Loucy (cell line): Measurements from ENCODE around the gene OPRM1.

Experiments used
- H2AFZ ChIP-seq: fragments of 200-600 bp; sonication (generic); 2 replicates; pipeline ENCODE4 v1.6.0; 2016; ENCODE audit warnings: antibody characterized with exemption, mild to moderate bottlenecking, low read length, moderate library complexity
- H3F3A ChIP-seq: fragments of 200-600 bp; 2 replicates; pipeline ENCODE4 v1.6.0; 2016; ENCODE audit warnings: antibody characterized with exemption, low read depth, mild to moderate bottlenecking
- H3K27me3 ChIP-seq: fragments of 200-600 bp; sonication (generic); 2 replicates; pipeline ENCODE4 v1.6.1; 2014; ENCODE audit warnings: low read length, mild to moderate bottlenecking; ENCODE audit not compliant: insufficient read depth, poor library complexity, severe bottlenecking
- H3K36me3 ChIP-seq: fragments of 200-600 bp; sonication (generic); 2 replicates; pipeline ENCODE4 v1.6.1; 2016; ENCODE audit warnings: low read length; ENCODE audit not compliant: insufficient read depth
- H3K4me1 ChIP-seq: fragments of 200-600 bp; sonication (generic); 2 replicates; pipeline ENCODE4 v1.5.1; 2014; ENCODE audit warnings: low read length, mild to moderate bottlenecking; ENCODE audit not compliant: insufficient read depth, poor library complexity, severe bottlenecking
- H3K4me2 ChIP-seq: fragments of 200-600 bp; sonication (generic); 2 replicates; pipeline ENCODE4 v1.6.0; 2014; ENCODE audit warnings: antibody characterized with exemption, low read length, low read depth, mild to moderate bottlenecking; ENCODE audit not compliant: poor library complexity, severe bottlenecking
- H3K4me3 ChIP-seq: fragments of 200-600 bp; sonication (generic); 2 replicates; pipeline ENCODE4 v1.5.1; 2014; ENCODE audit warnings: low read length, mild to moderate bottlenecking, mixed read lengths; ENCODE audit not compliant: poor library complexity, severe bottlenecking
- H3K79me2 ChIP-seq: fragments of 200-600 bp; sonication (generic); 2 replicates; pipeline ENCODE4 v1.6.1; 2014; ENCODE audit warnings: low read length; ENCODE audit not compliant: insufficient read depth
- H3K9ac ChIP-seq: fragments of 200-600 bp; sonication (generic); 2 replicates; pipeline ENCODE4 v1.6.0; 2014; ENCODE audit warnings: mild to moderate bottlenecking, low read depth, low read length, moderate library complexity; ENCODE audit not compliant: poor library complexity, severe bottlenecking
- H3K9me2 ChIP-seq: fragments of 200-600 bp; sonication (generic); replicated peaks from 2 replicates; pipeline ENCODE4 v1.6.1; 2016; ENCODE audit warnings: low read depth, low read length, mixed read lengths
- H3K9me3 ChIP-seq: fragments of 200-600 bp; sonication (generic); 2 replicates; pipeline ENCODE4 v1.6.1; 2014; ENCODE audit warnings: mild to moderate bottlenecking, antibody characterized with exemption, low read length, low read depth; ENCODE audit not compliant: insufficient read depth
- H4K20me1 ChIP-seq: fragments of 200-600 bp; sonication (generic); 2 replicates; pipeline ENCODE4 v1.6.0; 2014; ENCODE audit warnings: antibody characterized with exemption, low read length, mild to moderate bottlenecking; ENCODE audit not compliant: insufficient read depth, poor library complexity, severe bottlenecking
- EZH2phosphoT487 ChIP-seq: fragments of 200-600 bp; IDR thresholded peaks from 2 replicates; pipeline ENCODE4 v1.6.1; 2018; ENCODE audit warnings: antibody characterized with exemption, mild to moderate bottlenecking, moderate library complexity, borderline replicate concordance
- TF ChIP-seq, protein P1 (sequence below): fragments of 200-600 bp; sonication (generic); conservative IDR thresholded peaks from 2 replicates; pipeline ENCODE4 v1.5.1; 2014; ENCODE audit warnings: mild to moderate bottlenecking, antibody characterized with exemption, low read length

The OPRM1 gene

DNA sequence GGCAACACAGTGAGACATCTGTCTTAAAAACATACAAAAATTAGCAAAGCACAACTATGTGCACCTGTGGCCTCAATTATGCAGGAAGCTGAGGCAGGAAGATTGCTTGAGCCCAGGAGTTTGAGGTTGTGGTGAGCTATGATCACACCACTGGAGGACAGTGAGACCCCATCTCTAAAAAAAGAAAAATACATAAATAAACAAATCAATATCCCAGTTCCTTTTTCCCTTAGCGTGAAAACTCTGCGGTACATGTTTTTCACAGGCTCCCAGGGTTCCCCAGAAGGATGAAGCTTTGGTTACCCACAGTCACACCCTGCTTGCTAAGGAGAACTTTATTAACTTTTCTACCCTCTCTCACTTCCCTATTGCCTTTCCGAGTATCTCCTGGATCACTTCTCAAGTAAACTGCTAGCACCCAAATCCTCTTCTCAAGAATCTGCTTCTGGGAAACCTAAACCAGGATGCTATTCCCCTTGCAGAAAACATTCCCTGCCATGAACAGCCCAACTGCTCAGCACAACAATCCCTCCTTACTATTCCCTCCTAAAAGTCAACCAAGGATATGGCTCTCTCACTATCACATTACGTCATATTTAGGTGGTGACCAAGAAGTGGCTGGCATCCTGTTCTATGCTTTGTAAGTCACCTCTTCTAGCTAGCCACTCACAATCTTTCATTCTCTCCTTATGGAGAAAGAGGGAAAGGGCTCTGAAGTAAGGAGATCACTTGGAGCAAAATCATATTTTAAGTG is 195.2 kb downstream of the OPRM1 start:
- no peak for TF ChIP-seq EZH2phosphoT487
- TF ChIP-seq, protein P1, sequence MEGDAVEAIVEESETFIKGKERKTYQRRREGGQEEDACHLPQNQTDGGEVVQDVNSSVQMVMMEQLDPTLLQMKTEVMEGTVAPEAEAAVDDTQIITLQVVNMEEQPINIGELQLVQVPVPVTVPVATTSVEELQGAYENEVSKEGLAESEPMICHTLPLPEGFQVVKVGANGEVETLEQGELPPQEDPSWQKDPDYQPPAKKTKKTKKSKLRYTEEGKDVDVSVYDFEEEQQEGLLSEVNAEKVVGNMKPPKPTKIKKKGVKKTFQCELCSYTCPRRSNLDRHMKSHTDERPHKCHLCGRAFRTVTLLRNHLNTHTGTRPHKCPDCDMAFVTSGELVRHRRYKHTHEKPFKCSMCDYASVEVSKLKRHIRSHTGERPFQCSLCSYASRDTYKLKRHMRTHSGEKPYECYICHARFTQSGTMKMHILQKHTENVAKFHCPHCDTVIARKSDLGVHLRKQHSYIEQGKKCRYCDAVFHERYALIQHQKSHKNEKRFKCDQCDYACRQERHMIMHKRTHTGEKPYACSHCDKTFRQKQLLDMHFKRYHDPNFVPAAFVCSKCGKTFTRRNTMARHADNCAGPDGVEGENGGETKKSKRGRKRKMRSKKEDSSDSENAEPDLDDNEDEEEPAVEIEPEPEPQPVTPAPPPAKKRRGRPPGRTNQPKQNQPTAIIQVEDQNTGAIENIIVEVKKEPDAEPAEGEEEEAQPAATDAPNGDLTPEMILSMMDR = no peak

GRCh38 chr6:154236646-154237301 is 197.7 kb downstream of the OPRM1 start:
- peaks cover 30% of the 10 kb centered on the region for H3K4me1 ChIP-seq
- no peaks in the 10 kb centered on the region for H3K9me2 ChIP-seq
- H2AFZ ChIP-seq = no peak overlapping the region
- no peaks in the 10 kb centered on the region for H4K20me1 ChIP-seq
- no peak overlapping the region for H3K4me3 ChIP-seq
- TF ChIP-seq, protein P1 = no peak
- TF ChIP-seq EZH2phosphoT487 = no peak
- H3K27me3 ChIP-seq = no peaks in the 10 kb centered on the region
- H3F3A ChIP-seq = 0 out of 2 replicates have a peak, but pooled peaks cover 2% of the 10 kb centered on the region
- no peaks in the 10 kb centered on the region for H3K36me3 ChIP-seq
- H3K79me2 ChIP-seq = no peaks in the 10 kb centered on the region
- no peak overlapping the region for H3K4me2 ChIP-seq
- no peaks in the 10 kb centered on the region for H3K9me3 ChIP-seq
- H3K9ac ChIP-seq = no peak overlapping the region

More for the DNA sequence above, 195.2 kb downstream of the OPRM1 start:
- peaks cover 45% of the 10 kb centered on the region for H3K4me1 ChIP-seq
- no peak overlapping the region for H2AFZ ChIP-seq
- H3K4me2 ChIP-seq = peak overlapping the region; percentile 0
- no peaks in the 10 kb centered on the region for H3F3A ChIP-seq
- H3K79me2 ChIP-seq = 0 out of 2 replicates have a peak, but pooled peaks cover 3% of the 10 kb centered on the region
- no peaks in the 10 kb centered on the region for H3K9me3 ChIP-seq
- no peaks in the 10 kb centered on the region for H3K36me3 ChIP-seq
- no peaks in the 10 kb centered on the region for H3K9me2 ChIP-seq
- no peak overlapping the region for H3K4me3 ChIP-seq
- no peaks in the 10 kb centered on the region for H4K20me1 ChIP-seq
- H3K9ac ChIP-seq = no peak overlapping the region
- no peaks in the 10 kb centered on the region for H3K27me3 ChIP-seq

GRCh38 chr6:154238831-154239230 is 199.8 kb downstream of the OPRM1 start:
- TF ChIP-seq EZH2phosphoT487 = no peak
- TF ChIP-seq, protein P1 = no peak
- H3K4me1 ChIP-seq = peaks cover 23% of the 10 kb centered on the region
- 0 out of 2 replicates have a peak, but pooled peaks cover 2% of the 10 kb centered on the region for H3F3A ChIP-seq
- H3K9ac ChIP-seq = no peak overlapping the region
- peaks cover 9% of the 10 kb centered on the region; the same call in 1 of the 2 replicates for H3K79me2 ChIP-seq
- no peak overlapping the region for H2AFZ ChIP-seq
- H3K27me3 ChIP-seq = no peaks in the 10 kb centered on the region
- no peaks in the 10 kb centered on the region for H3K36me3 ChIP-seq
- no peak overlapping the region for H3K4me3 ChIP-seq
- no peaks in the 10 kb centered on the region for H4K20me1 ChIP-seq
- H3K4me2 ChIP-seq = no peak overlapping the region
- H3K9me3 ChIP-seq = no peaks in the 10 kb centered on the region
- no peaks in the 10 kb centered on the region for H3K9me2 ChIP-seq
